Sigmoid colon (tissue), 7 donors: ENCODE results near the gene JMJD6. TPM values are rescaled to one million over a fixed set of nuclear protein-coding genes. Genes with fewer than 3 reads are reported as not detected.
A peak's percentile ranks its signal among the peaks of the same experiment; 100 is the strongest.

ENCODE experiments used
- DNase-seq: peaks from one replicate; pipeline ENCODE4 v3.0.0-alpha.2; 2019
- H3K27ac ChIP-seq, 4 donors: fragments of 200-600 bp; sonication (generic); one replicate each; pipeline ENCODE4 v1.5.1; 2016 to 2019; ENCODE audit warnings: mild to moderate bottlenecking in 1 of 4
- H3K27me3 ChIP-seq, 3 donors: fragments of 200-600 bp; sonication (generic); one replicate each; pipeline ENCODE4 v1.5.1; 2019; ENCODE audit warnings: mild to moderate bottlenecking in 1 of 3
- H3K36me3 ChIP-seq, 4 donors: fragments of 200-600 bp; sonication (generic); one replicate each; pipeline ENCODE4 v1.5.1; 2016 to 2019
- H3K4me1 ChIP-seq, 4 donors: fragments of 200-600 bp; sonication (generic); one replicate each; pipeline ENCODE4 v1.5.1; 2017 to 2019
- H3K4me3 ChIP-seq, 4 donors: fragments of 200-600 bp; sonication (generic); one replicate each; pipeline ENCODE4 v1.5.1; 2017 to 2019; ENCODE audit warnings: mild to moderate bottlenecking in 2 of 4, moderate library complexity in 1 of 4
- H3K9me3 ChIP-seq, 4 donors: fragments of 200-600 bp in 3 of 4; sonication (generic) in 3 of 4; one replicate each; pipeline versions ENCODE4 v1.5.1 to v1.6.1; 2013 to 2019
- EP300 ChIP-seq, 4 donors: sonication (generic); formaldehyde crosslinking; IDR thresholded peaks; one replicate each; pipeline ENCODE4 v1.6.1; 2017; ENCODE audit warnings: antibody characterized with exemption in 4 of 4
- POLR2A ChIP-seq, 2 donors: fragments of 450-650 bp; IDR thresholded peaks; one replicate each; pipeline ENCODE4 v1.6.1; 2016; ENCODE audit warnings: antibody characterized with exemption in 2 of 2, mild to moderate bottlenecking in 2 of 2, moderate library complexity in 2 of 2
- POLR2AphosphoS5 ChIP-seq, 4 donors: sonication (generic); formaldehyde crosslinking; IDR thresholded peaks; one replicate each; pipeline ENCODE4 v1.6.1; 2017; ENCODE audit warnings: antibody characterized with exemption in 4 of 4
- WGBS, 2 donors: extraction: QIAGEN DNeasy Blood & Tissue Kit; methylation state at CpG; one replicate each; pipeline ENCODE4 v1.1.7; 2013; 5-methylcytosine and 5-hydroxymethylcytosine counted together
- intact Hi-C: fragments of 100-400 bp; cut with DNase I; formaldehyde crosslinking; loops from one replicate; pipeline ENCODE4 v1.15.1; 2023
- polyA plus RNA-seq, 3 donors: library from polyadenylated mRNA; stranded (reverse); fragments of 200-250 nt; gene quantifications; one replicate each; pipeline ENCODE4 v1.2.3, GENCODE V29; 2013
- total RNA-seq, 4 donors: library from RNA; depleted of rRNA; stranded (reverse); fragments of >200 nt; gene quantifications; one replicate each; pipeline ENCODE4 v1.1.0, GENCODE V29; 2016
- TF ChIP-seq, protein P1 (sequence below), 4 experiments: fragments of 450-650 bp in 3 of 4; fragments of 200-600 bp in 1 of 4; IDR thresholded peaks; one replicate each; pipeline ENCODE4 v1.5.1; 2016 to 2019; ENCODE audit warnings: antibody characterized with exemption in 4 of 4, mild to moderate bottlenecking in 3 of 4, moderate library complexity in 2 of 4
- donor health status: healthy with polysubstance abuse.
- donor health status: Bipolar disorder and iron deficiency.
- donor health status: healthy.

Gene JMJD6
- total and polyA plus RNA-seq, 7 donors, result 21.3 to 37.3 (median 24.8) TPM

- no peak for DNase-seq
- H3K9me3 ChIP-seq, result no peaks in the 10 kb centered on the region
- H3K27ac ChIP-seq, result peak overlapping the region; percentile 98 to 99 (median 98)
- WGBS, 2 donors, result 0 to 1% methylated on average over 20 of the region's 20 CpGs
- H3K4me1 ChIP-seq, result peaks cover 0 to 77% (median 69%) of the 10 kb centered on the region in 4 donors
- TF ChIP-seq, protein P1, sequence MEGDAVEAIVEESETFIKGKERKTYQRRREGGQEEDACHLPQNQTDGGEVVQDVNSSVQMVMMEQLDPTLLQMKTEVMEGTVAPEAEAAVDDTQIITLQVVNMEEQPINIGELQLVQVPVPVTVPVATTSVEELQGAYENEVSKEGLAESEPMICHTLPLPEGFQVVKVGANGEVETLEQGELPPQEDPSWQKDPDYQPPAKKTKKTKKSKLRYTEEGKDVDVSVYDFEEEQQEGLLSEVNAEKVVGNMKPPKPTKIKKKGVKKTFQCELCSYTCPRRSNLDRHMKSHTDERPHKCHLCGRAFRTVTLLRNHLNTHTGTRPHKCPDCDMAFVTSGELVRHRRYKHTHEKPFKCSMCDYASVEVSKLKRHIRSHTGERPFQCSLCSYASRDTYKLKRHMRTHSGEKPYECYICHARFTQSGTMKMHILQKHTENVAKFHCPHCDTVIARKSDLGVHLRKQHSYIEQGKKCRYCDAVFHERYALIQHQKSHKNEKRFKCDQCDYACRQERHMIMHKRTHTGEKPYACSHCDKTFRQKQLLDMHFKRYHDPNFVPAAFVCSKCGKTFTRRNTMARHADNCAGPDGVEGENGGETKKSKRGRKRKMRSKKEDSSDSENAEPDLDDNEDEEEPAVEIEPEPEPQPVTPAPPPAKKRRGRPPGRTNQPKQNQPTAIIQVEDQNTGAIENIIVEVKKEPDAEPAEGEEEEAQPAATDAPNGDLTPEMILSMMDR (IDR thresholded peaks at IDR 0.05), result no peak
- no peak for TF ChIP-seq EP300 (IDR thresholded peaks at IDR 0.05)
- peaks cover 0 to 51% (median 17%) of the 10 kb centered on the region in 4 donors for H3K36me3 ChIP-seq
- intact Hi-C loops, result loop anchor here (5.0 kb wide), 1 partner anchor 407 kb away; the partner anchor contains the start of gene SEC14L1
- H3K27me3 ChIP-seq, result no peaks in the 10 kb centered on the region
- peak overlapping the region; percentile 91 to 97 (median 94) for H3K4me3 ChIP-seq
Observed at GRCh38 chr17:76735586-76736348, 9.4 kb upstream of the JMJD6 start.

- H3K27ac ChIP-seq, result peak overlapping the region; percentile 98 to 99 (median 98)
- 2 to 7% methylated on average over 5 of the region's 5 CpGs for WGBS, 2 donors
- TF ChIP-seq, protein P1 (IDR thresholded peaks at IDR 0.05), result no peak
- TF ChIP-seq POLR2AphosphoS5 (IDR thresholded peaks at IDR 0.05), result no peak
- TF ChIP-seq POLR2A (IDR thresholded peaks at IDR 0.05), result no peak
- TF ChIP-seq EP300 (IDR thresholded peaks at IDR 0.05), result no peak
- peaks cover 0 to 51% (median 17%) of the 10 kb centered on the region in 4 donors for H3K36me3 ChIP-seq
- H3K27me3 ChIP-seq, result no peaks in the 10 kb centered on the region
- peak overlapping the region in 3 of 4 donors; percentile 91 to 97 (median 96) for H3K4me3 ChIP-seq
- DNase-seq, result no peak
- no peaks in the 10 kb centered on the region for H3K9me3 ChIP-seq
- peaks cover 0 to 74% (median 62%) of the 10 kb centered on the region in 4 donors for H3K4me1 ChIP-seq
- intact Hi-C loops, result loop anchor here (5.0 kb wide), 1 partner anchor 407 kb away; the partner anchor contains the start of gene SEC14L1
Observed at GRCh38 chr17:76735006-76735405, 8.6 kb upstream of the JMJD6 start.

GRCh38 chr17:76734080-76734840, 7.9 kb upstream of the JMJD6 start:
- H3K4me3 ChIP-seq, result peak overlapping the region in 1 of 4 donors; percentile 97
- intact Hi-C loops, result no loop called here
- TF ChIP-seq POLR2A (IDR thresholded peaks at IDR 0.05), result no peak
- peaks cover 0 to 70% (median 62%) of the 10 kb centered on the region in 4 donors for H3K4me1 ChIP-seq
- peak overlapping the region; percentile 98 to 99 (median 98) for H3K27ac ChIP-seq
- H3K9me3 ChIP-seq, result no peaks in the 10 kb centered on the region
- 9 to 18% methylated on average over 8 of the region's 8 CpGs for WGBS, 2 donors
- DNase-seq, result no peak
- H3K36me3 ChIP-seq, result peaks cover 0 to 51% (median 17%) of the 10 kb centered on the region in 4 donors
- H3K27me3 ChIP-seq, result no peaks in the 10 kb centered on the region

GRCh38 chr17:76733618-76733957, 7.2 kb upstream of the JMJD6 start:
- Histone ChIP-seq H3K27ac (peak overlapping the region in 3 of 4 donors; percentile 98 to 99 (median 99)), H3K36me3 (peaks cover 0 to 51% (median 17%) of the 10 kb centered on the region in 4 donors), H3K27me3 (no peaks in the 10 kb centered on the region), H3K4me3 (no peak overlapping the region), H3K9me3 (no peaks in the 10 kb centered on the region), H3K4me1 (peaks cover 0 to 70% (median 60%) of the 10 kb centered on the region in 4 donors)
- no peak for DNase-seq
- intact Hi-C loops, result no loop called here
- TF ChIP-seq EP300 (IDR thresholded peaks at IDR 0.05) (no peak), POLR2AphosphoS5 (IDR thresholded peaks at IDR 0.05) (no peak), POLR2A (IDR thresholded peaks at IDR 0.05) (no peak)
- TF ChIP-seq, protein P1 (IDR thresholded peaks at IDR 0.05), result no peak
- 56 to 68% methylated on average over 1 of the region's 1 CpG for WGBS, 2 donors
